Astrocyte (in vitro differentiated cells and primary cell): ENCODE data around the gene DERA. TPM values are rescaled to one million over a fixed set of nuclear protein-coding genes. Genes with fewer than 3 reads are reported as not detected.
A peak's percentile ranks its signal among the peaks of the same experiment; 100 is the strongest.

Source experiments
- DNase-seq: peaks from one replicate; pipeline ENCODE4 v3.0.0-alpha.2; 2010; ENCODE audit warnings: low read depth
- FAIRE-seq: peaks from 2 replicates; lab custom pipeline; 2011; peaks lifted over from hg19 to GRCh38; lab: Jason Lieb, UNC
- H2AFZ ChIP-seq: 2 replicates; pipeline ENCODE4 v1.6.0; 2012; ENCODE audit warnings: low read depth, low read length, inconsistent platforms
- H3K27ac ChIP-seq: 2 replicates; pipeline ENCODE4 v1.5.1; 2011; ENCODE audit warnings: low read depth, low read length, inconsistent platforms
- H3K27me3 ChIP-seq: 2 replicates; pipeline ENCODE4 v1.6.0; 2011; ENCODE audit warnings: low read length, inconsistent platforms; ENCODE audit not compliant: insufficient read depth
- H3K36me3 ChIP-seq: 2 replicates; pipeline ENCODE4 v1.5.1; 2011; ENCODE audit warnings: low read length, inconsistent platforms; ENCODE audit not compliant: insufficient read depth
- H3K4me1 ChIP-seq: 2 replicates; pipeline ENCODE4 v1.5.1; 2011; ENCODE audit warnings: low read length, inconsistent platforms; ENCODE audit not compliant: insufficient read depth
- H3K4me2 ChIP-seq: 2 replicates; pipeline ENCODE4 v1.6.0; 2012; ENCODE audit warnings: low read length, inconsistent platforms
- H3K4me3 ChIP-seq: 2 replicates; pipeline ENCODE4 v1.5.1; 2011; ENCODE audit warnings: low read depth, mild to moderate bottlenecking, low read length, inconsistent platforms; ENCODE audit not compliant: insufficient read depth
- H3K79me2 ChIP-seq: 2 replicates; pipeline ENCODE4 v1.6.0; 2012; ENCODE audit warnings: mild to moderate bottlenecking, low read length, inconsistent platforms; ENCODE audit not compliant: insufficient read depth
- H3K9ac ChIP-seq: 2 replicates; pipeline ENCODE4 v1.6.0; 2012; ENCODE audit warnings: mild to moderate bottlenecking, low read length, inconsistent platforms
- H3K9me3 ChIP-seq: 2 replicates; pipeline ENCODE4 v1.5.1; 2012; ENCODE audit warnings: low read depth, mild to moderate bottlenecking, low read length, inconsistent platforms; ENCODE audit not compliant: insufficient read depth
- H4K20me1 ChIP-seq: 2 replicates; pipeline ENCODE4 v1.6.0; 2012; ENCODE audit warnings: low read length, inconsistent platforms; ENCODE audit not compliant: insufficient read depth
- H3K27ac Mint-ChIP-seq: one replicate; pipeline ENCODE4 v1.8.0; 2021; ENCODE audit warnings: mild to moderate bottlenecking, mixed read lengths; ENCODE audit not compliant: unreplicated experiment
- H3K27me3 Mint-ChIP-seq: one replicate; pipeline ENCODE4 v1.8.0; 2021; ENCODE audit warnings: low read depth, mixed read lengths; ENCODE audit not compliant: unreplicated experiment
- H3K36me3 Mint-ChIP-seq: one replicate; pipeline ENCODE4 v1.8.0; 2021; ENCODE audit warnings: low read depth, mixed read lengths; ENCODE audit not compliant: unreplicated experiment
- H3K4me1 Mint-ChIP-seq: one replicate; pipeline ENCODE4 v1.8.0; 2021; ENCODE audit warnings: low read depth, mixed read lengths; ENCODE audit not compliant: unreplicated experiment
- H3K4me3 Mint-ChIP-seq: one replicate; pipeline ENCODE4 v1.8.0; 2021; ENCODE audit warnings: mild to moderate bottlenecking, moderate library complexity, mixed read lengths; ENCODE audit not compliant: unreplicated experiment
- H3K9me3 Mint-ChIP-seq: one replicate; pipeline ENCODE4 v1.8.0; 2021; ENCODE audit warnings: mild to moderate bottlenecking, mixed read lengths; ENCODE audit not compliant: unreplicated experiment
- CTCF ChIP-seq: IDR thresholded peaks from 2 replicates; pipeline ENCODE4 v1.5.1; 2011; ENCODE audit warnings: low read depth, mild to moderate bottlenecking, inconsistent platforms, low read length, moderate library complexity; ENCODE audit not compliant: insufficient read depth
- EZH2 ChIP-seq: IDR thresholded peaks from 2 replicates; pipeline ENCODE4 v1.6.1; 2012; ENCODE audit warnings: mild to moderate bottlenecking, low read length, inconsistent platforms; ENCODE audit not compliant: insufficient read depth
- total RNA-seq: library from RNA; stranded (reverse); gene quantifications from 2 replicates; pipeline ENCODE4 v1.2.1, GENCODE V29; 2021

The DERA gene
- total RNA-seq, 1 donor from 2014 or later: 40.1 TPM

DNA sequence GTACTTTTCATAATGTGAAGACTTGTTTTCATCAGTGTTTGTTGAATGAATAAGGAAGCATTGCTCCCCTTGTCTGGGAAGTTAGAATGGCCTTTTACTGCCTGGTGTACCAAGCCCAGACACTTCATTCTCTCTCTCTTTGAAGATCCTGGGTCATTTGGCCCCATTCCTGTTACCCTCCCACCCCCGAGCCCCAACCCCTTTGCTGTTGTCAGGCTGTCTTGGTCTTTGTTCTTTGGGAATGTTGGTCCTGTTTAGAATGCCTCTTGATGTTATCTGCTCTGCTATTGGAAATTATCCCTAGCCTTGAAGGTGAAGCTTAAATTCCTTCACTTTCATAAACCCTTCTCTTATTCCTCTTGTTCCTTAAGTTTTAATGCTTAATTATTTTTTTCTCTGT lies 13.8 kb downstream of the DERA start:
- Histone ChIP-seq H3K36me3 (no peaks in the 10 kb centered on the region), H3K27ac (no peak overlapping the region), H3K27me3 (no peaks in the 10 kb centered on the region), H4K20me1 (no peaks in the 10 kb centered on the region), H3K4me3 (no peak overlapping the region), H3K79me2 (peaks cover 36% of the 10 kb centered on the region), H2AFZ (no peak overlapping the region), H3K4me1 (peaks cover 21% of the 10 kb centered on the region), H3K9me3 (no peaks in the 10 kb centered on the region), H3K9ac (no peak overlapping the region), H3K4me2 (no peak overlapping the region)
- Mint-ChIP-seq H3K27me3 (no peaks in the 10 kb centered on the region), H3K27ac (peak overlapping the region; percentile 50), H3K36me3 (no peaks in the 10 kb centered on the region), H3K4me3 (no peak overlapping the region), H3K4me1 (peaks cover 46% of the 10 kb centered on the region), H3K9me3 (no peaks in the 10 kb centered on the region)
- FAIRE-seq (no peak), DNase-seq (no peak)
- TF ChIP-seq CTCF: no peak
- TF ChIP-seq EZH2: no peak

- no peaks in the 10 kb centered on the region for H4K20me1 ChIP-seq
- no peaks in the 10 kb centered on the region for H3K9me3 ChIP-seq
- peaks cover 2% of the 10 kb centered on the region for H3K36me3 Mint-ChIP-seq
- H2AFZ ChIP-seq: no peak overlapping the region
- no peaks in the 10 kb centered on the region for H3K27me3 ChIP-seq
- peak overlapping the region; percentile 99 for H3K27ac Mint-ChIP-seq
- no peak for TF ChIP-seq CTCF
- TF ChIP-seq EZH2: no peak
- H3K79me2 ChIP-seq: peaks cover 32% of the 10 kb centered on the region
- peaks cover 59% of the 10 kb centered on the region for H3K4me1 Mint-ChIP-seq
- H3K9me3 Mint-ChIP-seq: no peaks in the 10 kb centered on the region
- peak overlapping the region; percentile 77 for H3K27ac ChIP-seq
- H3K4me2 ChIP-seq: peak overlapping the region; percentile 78
- H3K9ac ChIP-seq: peak overlapping the region; percentile 47
- DNase-seq (peak; percentile 96), FAIRE-seq (peak; percentile 94)
- no peaks in the 10 kb centered on the region for H3K36me3 ChIP-seq
- no peaks in the 10 kb centered on the region for H3K27me3 Mint-ChIP-seq
- H3K4me1 ChIP-seq: peaks cover 21% of the 10 kb centered on the region
- H3K4me3 ChIP-seq: peak overlapping the region; percentile 18
- peak overlapping the region; percentile 76 for H3K4me3 Mint-ChIP-seq
These were observed 17.2 kb downstream of the DERA start for GRCh38 chr12:15928346-15928745.

- TF ChIP-seq CTCF: no peak
- no peak for TF ChIP-seq EZH2
- FAIRE-seq: no peak
These were observed 17.9 kb downstream of the DERA start for GRCh38 chr12:15928870-15929571.

More at GRCh38 chr12:15928870-15929571, 17.9 kb downstream of the DERA start:
- peak overlapping the region; percentile 77 for H3K27ac ChIP-seq
- H3K4me2 ChIP-seq: peak overlapping the region; percentile 78
- peak overlapping the region; percentile 18 for H3K4me3 ChIP-seq
- H3K36me3 ChIP-seq: no peaks in the 10 kb centered on the region
- H3K4me1 ChIP-seq: peaks cover 21% of the 10 kb centered on the region
- Mint-ChIP-seq H3K27ac (peak overlapping the region; percentile 99), H3K4me1 (peaks cover 64% of the 10 kb centered on the region), H3K4me3 (peak overlapping the region; percentile 76), H3K27me3 (no peaks in the 10 kb centered on the region), H3K36me3 (peaks cover 2% of the 10 kb centered on the region), H3K9me3 (no peaks in the 10 kb centered on the region)
- H3K79me2 ChIP-seq: peaks cover 31% of the 10 kb centered on the region
- no peaks in the 10 kb centered on the region for H3K9me3 ChIP-seq
- H3K9ac ChIP-seq: peak overlapping the region; percentile 47
- no peaks in the 10 kb centered on the region for H3K27me3 ChIP-seq
- DNase-seq: no peak
- H2AFZ ChIP-seq: no peak overlapping the region
- H4K20me1 ChIP-seq: no peaks in the 10 kb centered on the region
